ENCODE results near the gene SPATC1L.

Gene SPATC1L

DNA sequence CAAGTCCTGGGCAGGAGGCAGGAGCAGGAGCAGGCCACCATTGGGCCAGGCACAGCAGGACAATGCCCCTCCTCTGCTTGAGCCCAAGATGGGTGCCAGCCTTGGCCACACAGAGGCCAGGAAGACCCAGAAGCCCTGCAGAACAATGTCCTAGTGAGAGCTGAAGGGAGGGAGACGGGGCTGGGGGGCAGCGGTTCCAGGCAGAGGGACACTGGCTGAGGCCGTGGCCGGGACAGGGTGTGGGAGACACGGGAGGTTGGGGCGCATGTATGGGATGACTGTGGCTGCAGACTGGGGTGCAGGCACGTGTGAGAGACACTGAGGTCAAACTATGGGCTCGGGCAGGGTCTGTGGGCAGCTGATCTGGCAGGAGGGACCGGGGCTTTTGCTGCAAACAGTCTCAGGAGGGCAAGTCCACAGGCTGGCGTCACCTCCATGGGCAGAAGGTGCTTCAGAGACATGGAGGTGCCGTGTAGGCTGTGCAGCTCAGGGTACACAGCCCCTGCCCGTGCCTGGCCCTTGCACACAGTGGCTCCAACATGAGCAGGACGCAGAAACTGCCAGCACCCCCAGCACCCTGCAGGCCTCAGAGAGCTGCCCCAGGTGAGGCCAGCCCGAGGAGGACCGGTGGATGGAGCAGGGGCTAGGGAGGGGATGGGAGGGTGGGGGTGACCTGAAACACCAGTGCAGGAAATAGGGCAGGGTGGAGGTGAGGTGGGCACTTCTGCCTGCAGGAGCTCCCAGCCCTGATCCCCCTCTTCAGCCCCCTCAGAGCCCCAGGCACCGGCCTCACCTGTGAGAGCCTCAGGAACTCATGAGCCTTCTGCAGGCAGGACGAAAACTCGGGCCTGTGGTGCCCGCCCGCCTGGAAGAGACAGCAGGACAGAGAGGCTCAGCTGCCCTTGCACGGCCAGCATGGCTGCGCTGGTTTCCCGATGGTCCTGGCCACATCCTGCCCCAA lies 24.8 kb upstream of the SPATC1L start:
- Histone ChIP-seq H3K9me3 (no peaks in the 10 kb centered on the region), H3K27me3 (no peaks in the 10 kb centered on the region), H3K27ac (no peak overlapping the region), H3K36me3 (peaks cover 19% of the 10 kb centered on the region), H3K4me1 (ENCODE audit: control insufficient read depth in 1 of 2, insufficient read depth in 1 of 2, low read depth in 1 of 2, low read length in 1 of 2) (no peaks in the 10 kb centered on the region), H3K4me3 (ENCODE audit: low read depth in 1 of 2, low read length in 1 of 2) (no peak overlapping the region)
- TF ChIP-seq, protein P1, sequence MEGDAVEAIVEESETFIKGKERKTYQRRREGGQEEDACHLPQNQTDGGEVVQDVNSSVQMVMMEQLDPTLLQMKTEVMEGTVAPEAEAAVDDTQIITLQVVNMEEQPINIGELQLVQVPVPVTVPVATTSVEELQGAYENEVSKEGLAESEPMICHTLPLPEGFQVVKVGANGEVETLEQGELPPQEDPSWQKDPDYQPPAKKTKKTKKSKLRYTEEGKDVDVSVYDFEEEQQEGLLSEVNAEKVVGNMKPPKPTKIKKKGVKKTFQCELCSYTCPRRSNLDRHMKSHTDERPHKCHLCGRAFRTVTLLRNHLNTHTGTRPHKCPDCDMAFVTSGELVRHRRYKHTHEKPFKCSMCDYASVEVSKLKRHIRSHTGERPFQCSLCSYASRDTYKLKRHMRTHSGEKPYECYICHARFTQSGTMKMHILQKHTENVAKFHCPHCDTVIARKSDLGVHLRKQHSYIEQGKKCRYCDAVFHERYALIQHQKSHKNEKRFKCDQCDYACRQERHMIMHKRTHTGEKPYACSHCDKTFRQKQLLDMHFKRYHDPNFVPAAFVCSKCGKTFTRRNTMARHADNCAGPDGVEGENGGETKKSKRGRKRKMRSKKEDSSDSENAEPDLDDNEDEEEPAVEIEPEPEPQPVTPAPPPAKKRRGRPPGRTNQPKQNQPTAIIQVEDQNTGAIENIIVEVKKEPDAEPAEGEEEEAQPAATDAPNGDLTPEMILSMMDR (IDR thresholded peaks at IDR 0.05): no peak

DNA sequence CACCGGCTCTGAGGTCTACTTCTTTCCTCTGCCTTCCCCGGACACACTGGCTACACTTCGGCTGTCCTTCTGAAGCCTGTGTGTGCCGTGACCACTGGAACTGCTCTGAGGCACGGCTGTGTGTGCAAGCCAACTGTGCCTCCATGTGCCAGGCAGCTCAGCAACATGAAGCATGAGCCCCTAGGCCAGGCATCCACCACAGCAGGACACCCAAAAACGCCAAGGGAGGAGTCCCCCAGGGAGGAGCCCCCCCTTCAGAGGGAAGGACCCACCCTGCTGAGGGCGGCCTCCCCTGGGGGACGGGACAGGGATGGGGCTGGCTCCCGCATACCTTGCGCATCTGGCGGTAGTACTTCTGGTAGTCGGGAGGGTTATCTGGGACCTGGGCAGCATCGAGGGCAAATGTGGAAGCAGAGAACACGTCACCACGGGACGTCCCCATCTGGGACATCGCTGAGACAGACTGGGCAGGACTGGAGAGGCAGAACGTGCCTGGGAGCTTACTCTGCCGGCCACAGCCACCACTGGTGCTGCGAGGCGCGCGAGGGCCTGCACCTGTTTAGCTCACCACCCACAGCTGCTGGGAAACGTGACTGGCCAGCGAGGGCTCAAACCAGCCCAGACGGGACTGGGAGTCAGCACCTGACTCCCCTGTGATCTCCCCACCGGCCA lies 23.8 kb upstream of the SPATC1L start:
- Histone ChIP-seq H3K9me3 (no peaks in the 10 kb centered on the region), H3K36me3 (peaks cover 19% of the 10 kb centered on the region), H3K27me3 (no peaks in the 10 kb centered on the region), H3K27ac (no peak overlapping the region), H3K4me3 (ENCODE audit: low read depth in 1 of 2, low read length in 1 of 2) (no peak overlapping the region), H3K4me1 (ENCODE audit: control insufficient read depth in 1 of 2, insufficient read depth in 1 of 2, low read depth in 1 of 2, low read length in 1 of 2) (no peaks in the 10 kb centered on the region)
- TF ChIP-seq, protein P1 (IDR thresholded peaks at IDR 0.05): no peak

DNA sequence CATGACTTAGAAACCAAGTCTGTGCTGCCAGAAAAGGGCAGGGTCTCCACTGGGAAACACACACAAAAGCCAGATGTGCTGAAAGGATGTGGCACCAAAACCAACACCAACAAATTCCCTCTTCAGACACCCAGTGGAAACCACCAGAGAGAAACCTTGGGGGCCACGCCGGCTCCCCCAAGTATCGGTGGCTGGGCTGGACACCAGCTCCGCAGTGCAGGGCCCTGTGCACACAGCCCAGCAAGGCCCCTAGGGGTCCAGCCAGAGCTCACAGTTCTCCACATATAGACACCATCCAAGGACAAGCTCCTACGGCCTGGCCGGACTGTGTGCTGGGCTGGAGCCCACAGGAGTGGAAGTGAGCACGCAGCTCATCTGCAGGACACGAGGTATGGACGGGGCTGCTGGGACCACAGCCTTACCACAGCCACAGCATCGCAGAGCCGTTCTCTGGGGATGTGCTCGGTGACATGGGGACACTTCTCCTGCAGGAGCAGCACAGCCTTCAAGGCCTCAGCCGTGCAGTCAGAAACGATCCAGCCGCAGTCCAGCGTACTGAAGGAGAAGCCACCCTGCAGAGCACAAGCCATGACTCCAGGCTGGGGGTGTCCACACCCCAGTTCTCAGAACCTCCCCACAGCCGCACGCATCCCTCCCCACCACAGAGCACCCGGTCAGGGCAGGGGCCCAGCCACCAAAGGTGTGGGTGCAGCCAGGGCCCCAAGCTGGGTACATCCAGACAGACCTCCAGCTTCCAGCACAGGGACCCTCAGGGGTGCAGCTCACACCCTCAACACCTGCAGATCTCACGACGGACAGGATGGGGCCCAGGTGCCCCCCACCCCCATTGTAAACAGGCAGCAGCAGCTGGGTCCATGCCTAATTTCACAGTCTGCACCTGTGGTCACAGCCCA lies 23.0 kb upstream of the SPATC1L start:
- Histone ChIP-seq H3K4me3 (ENCODE audit: low read depth in 1 of 2, low read length in 1 of 2) (no peak overlapping the region), H3K36me3 (peaks cover 19% of the 10 kb centered on the region), H3K27ac (no peak overlapping the region), H3K4me1 (ENCODE audit: control insufficient read depth in 1 of 2, insufficient read depth in 1 of 2, low read depth in 1 of 2, low read length in 1 of 2) (no peaks in the 10 kb centered on the region), H3K27me3 (no peaks in the 10 kb centered on the region), H3K9me3 (no peaks in the 10 kb centered on the region)
- TF ChIP-seq, protein P1 (IDR thresholded peaks at IDR 0.05): no peak

DNA sequence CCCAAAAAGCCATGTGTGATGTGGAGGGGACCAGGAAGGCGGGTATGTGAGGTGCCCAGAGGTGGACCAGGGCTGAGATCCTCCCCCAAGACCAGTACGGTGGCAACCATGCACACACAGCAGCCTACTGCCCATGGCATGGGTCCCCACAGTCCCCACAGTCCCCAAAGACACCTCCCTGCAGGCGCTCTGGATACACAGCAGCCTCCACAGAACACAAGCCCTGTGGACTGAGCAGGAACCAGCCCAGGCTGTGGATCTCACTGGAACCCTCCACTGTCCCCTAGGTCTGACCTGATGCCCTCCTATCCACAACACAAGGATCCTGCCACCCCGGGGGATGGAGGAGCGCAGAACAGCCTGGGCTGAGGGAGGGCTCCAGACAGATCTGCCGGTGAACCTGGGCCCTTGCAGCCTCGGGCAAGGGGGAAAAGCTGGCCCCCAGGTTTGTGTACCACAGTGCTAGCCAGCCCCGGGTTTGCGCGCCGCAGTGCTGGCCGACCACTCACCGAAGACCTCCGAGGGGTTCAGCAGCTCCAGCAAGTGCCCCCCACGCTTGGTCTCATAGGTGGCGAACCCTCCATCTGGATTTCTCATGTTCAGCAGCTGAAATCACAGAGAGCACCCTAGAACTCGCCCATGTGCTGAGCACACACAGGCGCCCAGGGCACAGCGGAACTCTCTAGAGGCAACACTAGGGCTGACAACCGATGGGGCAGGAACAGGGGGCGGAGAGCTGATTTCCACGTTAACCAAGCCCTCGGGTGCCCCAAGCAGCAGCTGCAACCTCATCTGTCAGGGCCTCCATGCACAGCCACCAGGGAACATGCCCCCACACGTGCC lies 22.1 kb upstream of the SPATC1L start:
- H3K36me3 ChIP-seq: peaks cover 19% of the 10 kb centered on the region
- no peaks in the 10 kb centered on the region for H3K4me1 ChIP-seq (ENCODE audit: control insufficient read depth in 1 of 2, insufficient read depth in 1 of 2, low read depth in 1 of 2, low read length in 1 of 2)
- H3K4me3 ChIP-seq (ENCODE audit: low read depth in 1 of 2, low read length in 1 of 2): no peak overlapping the region
- no peaks in the 10 kb centered on the region for H3K9me3 ChIP-seq
- TF ChIP-seq, protein P1 (IDR thresholded peaks at IDR 0.05): no peak
- H3K27me3 ChIP-seq: no peaks in the 10 kb centered on the region
- H3K27ac ChIP-seq: no peak overlapping the region

All from neutrophil (primary cell).